Suppressor macrophage treated with lipopolysaccharide for 4 hours (primary cell): Measurements from ENCODE around the gene FGF5.
"Not testable (repeated sequence)": the region's sequence is repeated elsewhere in the genome, so short reads cannot be mapped to it uniquely, and the experiment has no call there.

Experiments
- DNase-seq: peaks from one replicate; pipeline ENCODE4 v3.0.0-alpha.2; 2020

FGF5 gene, protein sequence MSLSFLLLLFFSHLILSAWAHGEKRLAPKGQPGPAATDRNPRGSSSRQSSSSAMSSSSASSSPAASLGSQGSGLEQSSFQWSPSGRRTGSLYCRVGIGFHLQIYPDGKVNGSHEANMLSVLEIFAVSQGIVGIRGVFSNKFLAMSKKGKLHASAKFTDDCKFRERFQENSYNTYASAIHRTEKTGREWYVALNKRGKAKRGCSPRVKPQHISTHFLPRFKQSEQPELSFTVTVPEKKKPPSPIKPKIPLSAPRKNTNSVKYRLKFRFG

DNA sequence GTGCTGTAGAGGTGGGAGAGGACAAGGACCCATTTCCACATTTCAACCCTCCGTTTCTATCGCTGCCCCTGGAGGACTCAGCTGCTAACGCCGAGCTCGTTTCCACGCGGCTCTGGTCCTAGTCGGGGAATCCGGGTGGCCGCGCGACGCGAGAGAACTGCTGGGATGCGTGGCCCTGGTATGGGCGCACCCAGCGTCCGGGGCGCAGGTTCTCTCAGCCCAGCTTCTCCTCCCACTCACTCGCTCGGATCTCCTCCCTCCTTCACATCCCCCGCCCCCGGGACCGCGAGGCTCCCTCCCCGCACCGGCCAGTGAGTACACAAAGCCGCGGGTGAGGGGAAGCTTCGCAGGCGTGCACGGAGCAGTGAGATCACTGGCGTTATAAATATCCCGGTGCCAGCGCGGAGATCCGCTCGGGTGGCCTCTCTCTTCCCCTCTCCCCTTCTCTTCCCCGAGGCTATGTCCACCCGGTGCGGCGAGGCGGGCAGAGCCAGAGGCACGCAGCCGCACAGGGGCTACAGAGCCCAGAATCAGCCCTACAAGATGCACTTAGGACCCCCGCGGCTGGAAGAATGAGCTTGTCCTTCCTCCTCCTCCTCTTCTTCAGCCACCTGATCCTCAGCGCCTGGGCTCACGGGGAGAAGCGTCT, at the start of gene FGF5:
Gene FGF5, plus strand, starts transcription at position 412 of the 649 bp plus-strand sequence. Its CDS starts 161 bp downstream, at position 573.
- peak; percentile 41 for DNase-seq

DNA sequence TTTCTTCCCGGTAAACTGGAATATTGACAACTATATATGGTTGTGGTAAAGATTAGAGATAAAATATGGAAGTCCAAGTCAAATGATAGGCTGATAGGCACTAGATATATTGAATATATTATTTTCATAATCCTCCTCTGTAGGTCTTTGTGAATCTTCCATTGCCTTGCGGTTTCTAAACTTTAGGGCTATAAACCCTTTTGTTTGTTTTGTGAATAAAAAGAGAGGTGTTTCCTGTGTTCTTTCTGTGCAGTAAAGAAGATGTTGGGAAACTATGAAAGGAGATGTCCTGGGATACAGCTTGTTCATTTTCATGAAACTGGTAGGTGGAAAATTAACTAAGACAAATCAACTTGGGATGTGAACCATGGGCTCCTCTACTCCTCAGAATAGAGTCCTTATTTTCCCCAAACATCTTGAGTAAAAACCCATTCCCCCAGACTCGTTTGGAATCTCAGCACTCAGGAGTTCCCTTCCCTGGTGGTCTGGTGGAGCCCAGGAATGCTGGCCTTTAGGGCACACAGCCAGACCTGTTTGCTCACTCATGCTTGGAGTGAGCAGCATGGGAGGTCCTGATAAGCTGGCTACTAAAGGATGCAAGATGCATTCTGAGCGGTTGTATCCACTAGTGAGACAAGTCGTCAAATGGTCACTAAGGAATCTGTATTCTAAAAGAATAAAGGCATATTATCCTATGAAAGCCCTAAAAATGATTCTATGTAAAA, 47.0 kb upstream of the FGF5 start:
- no peak for DNase-seq

DNA sequence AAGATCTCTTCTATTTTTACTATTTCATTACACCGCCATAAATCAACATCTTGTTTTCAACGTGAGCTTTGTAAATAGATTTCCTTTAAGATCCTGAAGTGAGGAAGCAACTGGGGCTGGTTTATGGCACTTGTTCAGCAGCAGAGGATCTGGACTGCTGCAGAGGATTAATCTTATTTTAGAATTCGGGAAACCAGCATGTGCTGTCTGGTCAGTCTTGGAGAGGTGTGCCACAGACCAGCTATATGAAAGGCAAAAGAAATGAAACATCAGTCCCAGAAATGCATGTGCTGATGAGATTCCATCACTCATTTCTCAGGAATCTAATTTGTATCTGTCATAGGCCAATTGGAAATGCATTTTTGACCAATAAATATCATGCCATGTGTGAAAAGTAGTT, 45.8 kb upstream of the FGF5 start:
- DNase-seq = no peak

DNA sequence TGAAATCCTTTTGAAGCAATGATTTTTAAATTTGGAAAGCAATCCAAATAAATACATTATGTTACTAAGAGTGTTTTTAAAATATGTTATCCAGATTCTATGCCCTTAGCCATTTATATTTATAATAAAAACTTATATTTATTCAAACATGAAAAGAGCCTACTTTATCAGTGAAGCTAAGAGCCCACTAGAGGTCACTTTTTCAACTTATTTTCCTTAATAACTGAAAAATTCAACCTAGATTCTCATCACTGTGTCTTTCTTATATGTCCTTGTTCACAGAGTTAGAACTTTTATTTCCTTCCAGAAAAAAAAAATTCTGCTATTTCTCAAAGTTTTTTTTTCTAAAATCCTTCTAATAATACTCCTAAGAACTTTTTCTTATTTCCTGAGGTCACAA, 45.3 kb upstream of the FGF5 start:
- DNase-seq = peak; percentile 21

DNA sequence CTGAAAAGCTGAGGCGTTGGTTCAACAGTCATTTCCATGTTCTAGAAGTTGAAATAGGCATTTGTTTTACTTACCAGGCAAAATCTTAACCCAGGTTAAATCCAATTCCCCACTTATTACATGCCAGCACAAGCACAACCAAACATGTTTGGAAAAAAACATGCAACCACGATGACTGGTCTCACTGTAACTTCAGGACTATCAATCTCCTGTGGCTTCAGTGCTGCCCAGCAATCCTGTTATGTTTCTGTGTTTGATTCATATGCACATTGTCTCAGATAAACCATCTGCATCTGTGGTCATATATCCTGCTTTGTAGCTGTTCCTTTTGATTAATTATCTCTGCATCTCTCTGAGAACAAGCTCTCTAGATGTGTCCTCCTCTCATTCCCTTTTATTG, 40.9 kb upstream of the FGF5 start:
- DNase-seq = no peak

DNA sequence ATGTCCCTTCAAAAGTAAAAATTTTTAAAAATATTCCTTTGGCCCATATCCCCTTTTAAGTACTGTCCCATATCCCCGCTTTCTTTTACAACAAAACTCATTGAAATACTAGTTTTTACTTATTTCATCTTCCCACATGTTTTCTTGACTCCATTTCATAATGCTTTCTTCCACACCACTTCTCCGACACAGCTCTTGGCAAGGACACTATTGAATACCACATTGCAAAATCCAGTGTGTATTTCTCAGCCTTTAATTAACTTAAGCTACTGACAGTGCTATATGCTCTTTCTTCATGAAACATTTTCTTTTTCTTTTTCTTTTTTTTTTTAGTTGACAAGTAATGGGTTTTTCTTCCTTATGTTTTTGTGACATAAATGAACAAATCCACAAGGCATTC, 40.4 kb upstream of the FGF5 start:
- no peak for DNase-seq

DNA sequence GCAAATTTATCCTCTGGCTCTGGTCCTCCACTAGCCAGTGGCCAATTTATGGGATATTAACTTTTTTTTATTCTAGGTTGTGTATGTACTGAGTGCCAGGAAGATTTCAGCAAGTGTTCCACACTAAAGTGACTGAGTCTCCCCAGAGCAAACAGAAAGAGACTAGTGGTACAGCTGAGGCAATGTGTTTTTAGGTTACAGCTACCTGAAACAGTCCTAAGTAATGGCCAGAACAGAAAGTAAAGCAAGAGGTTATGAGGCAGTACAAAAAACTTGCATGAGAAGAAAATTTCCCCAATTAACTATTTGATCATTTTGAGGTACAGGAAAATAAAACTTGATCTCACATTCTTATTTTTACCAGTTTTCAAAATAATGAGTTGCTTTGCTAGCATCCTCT, 38.0 kb upstream of the FGF5 start:
- DNase-seq = no peak

DNA sequence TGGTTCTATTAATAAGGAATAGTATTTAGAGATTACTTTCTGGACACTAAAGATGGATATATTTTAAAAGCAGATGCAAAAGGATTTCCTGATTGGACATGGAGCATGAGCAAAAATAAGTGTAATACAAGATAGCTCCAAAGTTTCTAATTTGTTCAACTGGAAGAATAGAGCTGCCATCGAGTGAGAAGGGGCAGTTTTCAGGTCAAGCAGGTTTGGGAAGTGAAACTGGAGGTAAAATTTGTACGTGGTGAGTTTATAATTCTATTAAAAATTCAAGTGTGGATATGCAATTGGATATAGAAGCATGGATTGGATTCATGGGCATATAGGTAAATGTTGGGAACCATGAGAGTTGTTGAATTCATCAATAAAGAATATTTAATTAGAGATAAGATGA, 37.3 kb upstream of the FGF5 start:
- no peak for DNase-seq

DNA sequence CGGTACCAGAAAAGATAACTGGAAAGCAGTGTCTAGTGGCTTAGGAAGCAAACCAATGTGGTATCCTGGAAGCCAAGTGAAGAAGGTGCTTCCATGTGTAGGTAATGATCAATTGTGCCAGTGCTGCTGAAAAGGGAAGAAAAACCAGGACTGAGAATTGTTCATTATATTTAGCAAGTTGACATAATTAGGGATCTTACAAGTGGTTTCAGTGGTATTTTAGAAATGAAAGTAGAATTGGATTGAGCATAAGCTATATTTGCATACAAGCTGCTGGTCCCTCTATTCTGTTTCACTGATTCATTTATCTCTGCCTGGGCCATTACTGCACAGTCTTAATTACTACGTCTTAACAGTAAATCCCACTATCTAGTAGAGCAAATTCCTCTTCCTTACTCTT, 36.9 kb upstream of the FGF5 start:
- DNase-seq = no peak

DNA sequence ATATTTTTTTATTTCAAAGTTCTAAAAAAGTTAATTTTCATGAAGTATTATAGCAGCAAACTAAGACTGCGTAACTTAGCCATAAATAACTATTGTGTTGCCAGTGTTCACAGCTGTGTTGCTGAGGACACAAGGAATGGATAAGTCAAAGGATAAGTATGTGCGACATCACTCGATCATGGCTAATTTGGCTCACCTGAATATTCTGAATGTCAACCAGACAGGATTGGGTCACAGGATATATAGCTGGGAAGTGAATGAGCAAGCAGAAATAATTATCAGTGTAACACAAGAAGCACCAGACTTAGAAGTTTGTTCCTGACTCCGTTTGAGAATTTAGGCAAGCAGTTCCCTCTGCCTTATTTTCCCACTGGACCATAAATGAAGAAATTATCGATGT, 35.3 kb upstream of the FGF5 start:
- DNase-seq = no peak

DNA sequence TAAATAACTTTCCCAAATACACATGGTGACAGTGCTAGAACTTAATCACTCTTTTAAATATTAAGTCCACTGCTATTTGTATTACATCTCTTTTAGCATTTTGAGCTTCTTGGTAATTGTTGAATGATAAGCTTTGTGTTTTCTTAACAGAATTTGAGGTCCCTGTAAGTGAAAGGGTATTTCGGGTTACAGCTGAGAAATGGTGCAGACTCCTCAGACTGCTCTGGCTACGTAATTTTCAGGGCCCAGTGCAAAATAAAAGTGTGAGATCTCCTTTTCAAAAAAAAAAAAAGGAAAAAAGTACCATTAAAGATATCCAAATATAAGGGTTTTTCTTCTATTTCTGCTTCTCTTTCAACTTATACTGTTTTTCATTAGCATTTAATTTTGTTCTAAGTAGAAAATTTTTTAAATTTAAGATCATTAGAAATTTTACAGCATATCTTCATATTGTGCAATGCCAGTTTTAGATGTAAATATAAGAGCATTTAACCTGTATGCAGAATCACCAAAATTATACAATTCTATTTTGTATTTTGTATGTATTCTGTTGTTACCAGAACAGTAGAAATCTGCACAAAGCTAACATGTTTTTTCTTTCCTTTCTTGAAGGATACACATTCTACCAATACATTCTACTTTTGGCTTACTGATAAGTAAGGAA, 33.6 kb upstream of the FGF5 start:
- no peak for DNase-seq

DNA sequence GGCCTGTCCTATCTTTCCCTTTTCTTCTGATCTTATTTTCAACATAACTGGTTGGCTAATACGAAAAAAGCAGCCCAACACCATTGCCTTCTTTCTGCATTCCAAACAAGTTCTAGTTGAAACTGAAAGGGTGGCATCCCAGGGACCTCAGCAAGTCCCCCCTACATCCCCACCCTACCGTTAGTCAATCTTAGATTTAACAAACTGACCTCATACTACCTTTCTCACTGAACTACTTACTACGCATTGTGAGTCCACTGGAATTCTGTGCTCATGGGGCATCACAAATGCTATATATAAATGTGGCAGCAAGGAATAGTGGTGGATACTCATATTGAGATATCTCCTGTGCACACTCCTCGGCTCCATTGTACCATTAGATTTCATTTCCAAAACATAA, 33.1 kb upstream of the FGF5 start:
- DNase-seq = no peak

DNA sequence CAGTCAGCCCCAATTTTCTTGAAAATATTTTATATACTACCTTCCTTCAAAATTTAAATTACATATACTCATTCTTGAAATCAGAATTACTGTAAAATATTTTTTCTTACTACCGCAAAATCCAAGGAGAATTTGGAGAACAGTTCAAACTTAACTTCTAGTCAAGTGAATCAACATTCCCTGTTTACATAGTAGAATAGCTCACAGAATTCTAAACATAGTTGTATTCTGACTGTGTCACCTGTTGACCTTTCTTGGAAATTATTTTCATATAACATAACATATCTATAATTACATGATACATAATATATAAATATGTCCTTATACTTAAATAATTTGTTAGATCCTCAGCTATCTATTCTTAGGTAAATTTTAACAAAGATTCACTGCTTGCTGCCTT, 31.0 kb upstream of the FGF5 start:
- DNase-seq = no peak

DNA sequence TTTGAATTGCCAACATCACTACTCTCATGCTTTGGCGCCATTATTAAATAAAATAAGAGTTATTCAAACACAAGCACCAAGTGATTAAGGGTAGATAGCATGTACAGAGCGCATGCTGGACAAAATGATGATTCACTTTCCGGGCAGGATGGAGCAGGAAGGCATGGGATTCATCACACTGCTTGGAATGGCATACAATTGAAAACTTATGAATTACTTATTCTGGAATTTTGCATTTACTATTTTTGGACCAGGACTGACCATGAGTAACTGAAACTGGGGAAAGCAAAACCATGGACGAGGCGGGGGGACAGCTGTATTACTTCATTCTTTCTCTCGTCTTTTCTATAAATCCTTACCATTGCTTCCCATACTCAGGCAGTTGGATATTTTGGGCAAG, 28.5 kb upstream of the FGF5 start:
- DNase-seq = no peak

DNA sequence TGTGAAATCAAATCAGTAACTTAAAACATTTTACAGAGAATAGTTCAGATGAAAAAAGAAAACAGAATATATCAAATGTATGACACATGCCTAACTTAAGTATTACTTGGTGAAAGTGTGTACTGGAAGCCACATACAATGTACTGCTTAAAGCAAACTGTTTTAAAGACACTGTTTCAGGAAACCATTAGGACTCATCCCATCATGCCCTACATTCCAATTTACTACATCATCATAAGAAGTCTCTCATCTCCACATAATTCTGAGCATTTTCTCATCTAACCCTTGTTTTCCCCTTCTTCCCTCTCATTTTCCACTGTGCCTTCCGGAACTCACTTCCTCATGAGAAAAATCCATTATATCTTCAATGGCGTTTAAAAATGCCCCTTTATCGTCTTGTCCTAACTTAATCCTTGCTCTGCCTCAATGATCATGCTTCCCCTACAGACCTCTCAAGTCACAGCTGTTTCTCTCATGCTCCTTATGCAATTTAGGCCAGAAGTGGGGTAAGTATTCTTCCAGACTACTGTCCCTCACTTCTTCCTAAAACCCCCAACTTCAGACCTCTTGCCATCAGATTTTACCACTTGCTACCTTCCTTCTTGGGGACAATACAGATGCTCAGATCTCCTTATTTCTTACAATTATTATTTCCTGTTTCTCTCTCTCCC, 26.8 kb upstream of the FGF5 start:
- no peak for DNase-seq

DNA sequence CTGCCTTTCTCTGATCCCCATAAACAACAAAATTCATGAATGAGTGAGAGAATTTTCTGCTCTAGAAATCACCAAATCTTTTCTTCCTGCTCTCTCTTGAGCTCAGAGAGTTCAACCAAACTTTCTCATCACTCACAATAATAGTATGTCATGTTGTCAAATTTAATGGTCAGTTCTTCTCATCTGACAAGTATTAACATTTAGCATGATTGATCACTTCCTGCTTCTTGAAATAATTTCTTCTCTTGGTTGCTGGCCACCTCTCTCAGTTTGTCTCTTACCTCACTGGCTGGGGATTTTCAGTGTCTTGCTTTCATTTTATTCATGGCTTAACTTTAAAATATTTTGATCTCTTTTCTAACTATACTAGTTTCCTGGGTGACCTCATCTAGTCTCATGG, 25.5 kb upstream of the FGF5 start:
- DNase-seq = no peak

DNA sequence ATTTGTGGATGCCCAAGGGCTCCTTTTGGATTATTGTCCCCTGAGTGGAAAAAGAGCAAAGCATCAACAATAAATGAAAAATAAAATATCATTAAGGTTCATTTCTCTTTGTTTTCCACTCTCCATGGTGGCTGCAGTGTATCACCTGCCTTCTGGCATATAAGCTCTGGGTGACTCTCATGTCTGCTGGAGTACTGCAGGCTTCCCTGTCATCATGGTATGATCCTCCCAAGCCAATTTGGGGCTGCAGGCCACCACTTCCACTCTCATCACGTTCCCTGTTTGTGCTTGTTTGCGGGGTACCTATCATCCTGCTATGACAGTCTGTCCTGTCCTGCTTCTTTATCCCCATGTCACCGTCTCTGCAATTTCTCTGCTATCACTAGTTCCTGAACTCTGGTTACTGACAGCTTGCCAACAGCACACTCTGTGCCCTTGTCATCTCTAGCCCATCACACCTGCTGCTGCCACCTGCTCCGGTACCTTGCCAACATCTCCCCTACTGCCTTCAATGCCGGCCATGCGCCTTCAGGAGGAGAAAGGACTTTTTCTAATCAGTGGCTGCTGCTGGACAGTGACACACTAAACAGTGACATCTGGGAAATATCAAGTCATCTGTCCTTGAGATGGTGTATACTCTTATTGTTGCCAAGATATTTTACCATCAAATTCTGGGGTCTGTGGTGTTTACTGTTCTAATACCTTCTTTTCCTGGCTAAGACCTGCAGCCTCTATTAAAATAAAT, 23.0 kb upstream of the FGF5 start:
- no peak for DNase-seq

DNA sequence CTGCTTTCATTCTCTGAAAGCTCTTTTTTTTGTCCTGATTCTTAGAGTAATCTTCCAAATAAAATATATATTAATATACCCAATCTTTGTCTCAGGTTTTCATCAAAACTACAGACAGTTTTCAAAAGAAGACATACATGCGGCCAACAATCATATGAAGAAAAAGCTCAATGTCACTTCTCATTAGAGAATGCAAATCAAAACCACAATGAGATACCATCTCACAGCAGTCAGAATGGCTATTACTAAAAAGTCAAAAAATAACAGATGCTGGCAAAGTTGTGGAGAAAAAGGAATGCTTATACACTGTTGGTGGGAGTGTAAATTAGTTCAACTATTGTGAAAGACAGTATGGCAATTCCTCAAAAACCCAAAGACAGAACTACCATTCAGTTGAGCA, 19.0 kb upstream of the FGF5 start:
- DNase-seq = not testable (repeated sequence)

DNA sequence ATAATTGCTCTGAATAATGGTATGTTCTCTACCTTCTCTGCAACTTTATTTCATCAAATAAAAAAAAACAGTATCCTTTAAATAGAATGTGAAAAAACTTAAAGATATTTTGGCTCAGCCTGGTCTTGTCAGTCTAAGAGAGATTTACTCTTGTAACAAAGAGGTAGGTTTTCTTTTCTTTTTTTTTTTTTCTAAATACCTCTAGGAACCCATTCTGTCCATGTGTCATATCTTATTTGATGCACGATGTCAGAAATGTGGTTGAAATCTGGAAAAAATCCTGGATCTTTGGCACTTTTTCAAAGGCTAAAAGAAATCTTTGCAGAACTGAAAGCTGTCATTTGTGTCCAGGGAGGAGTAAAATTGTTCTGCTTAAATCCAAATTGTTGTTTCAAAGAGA, 17.3 kb upstream of the FGF5 start:
- DNase-seq = no peak

DNA sequence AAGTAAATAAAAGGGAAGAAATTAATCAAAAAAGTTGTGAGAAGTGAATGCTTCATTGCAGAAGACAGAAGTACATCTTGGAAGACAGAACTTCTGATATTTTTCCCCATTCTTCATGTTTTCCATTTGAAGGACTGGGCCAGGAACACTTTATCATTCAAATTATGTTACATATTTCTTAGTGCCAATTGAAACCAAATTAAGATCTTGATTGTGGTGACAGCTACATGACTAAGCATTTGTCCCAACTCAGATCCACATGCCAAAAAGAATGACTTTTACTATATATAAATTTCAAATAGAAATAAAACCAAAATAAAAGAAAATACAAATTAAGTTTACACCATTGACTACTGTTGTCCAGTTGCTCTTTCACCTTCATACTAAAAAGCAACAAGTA, 14.0 kb upstream of the FGF5 start:
- DNase-seq = no peak

DNA sequence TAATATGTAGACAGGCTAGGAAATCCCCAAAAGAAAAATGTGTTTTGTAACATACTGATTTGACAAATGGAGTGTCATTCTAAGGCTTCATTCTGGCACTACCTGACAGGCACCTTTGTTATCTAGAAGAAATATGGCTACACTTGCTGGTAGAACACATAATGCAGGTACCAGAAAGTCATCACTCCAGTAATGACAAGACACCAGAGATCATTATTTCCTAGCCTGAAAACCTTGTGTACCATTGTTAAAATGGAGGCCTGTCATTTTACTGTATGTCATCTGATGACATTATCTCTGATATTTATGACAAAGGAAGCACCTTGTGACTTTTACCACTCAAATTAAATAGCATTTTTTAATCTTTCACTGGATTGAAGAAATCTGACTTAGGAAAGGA, 13.5 kb upstream of the FGF5 start:
- DNase-seq = no peak

DNA sequence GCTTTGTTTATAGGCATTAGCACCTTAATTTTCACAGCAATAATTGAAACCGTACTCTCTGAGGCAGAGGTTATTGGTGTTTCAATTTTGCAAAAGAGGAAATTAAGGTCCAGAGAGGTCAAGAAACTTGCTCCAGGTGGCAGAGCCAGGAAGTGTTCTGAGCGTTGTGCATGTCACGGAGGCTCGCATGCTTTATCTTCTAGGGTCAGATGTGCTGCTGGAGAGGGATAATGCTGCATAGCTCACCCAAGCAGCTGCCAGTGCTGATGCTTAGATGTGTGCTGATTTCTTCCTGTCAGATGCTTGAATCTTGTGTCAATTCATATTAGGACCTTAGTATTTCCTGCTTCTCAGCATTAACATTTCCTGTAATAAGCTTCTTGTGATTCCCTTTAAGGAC, 13.0 kb upstream of the FGF5 start:
- no peak for DNase-seq

DNA sequence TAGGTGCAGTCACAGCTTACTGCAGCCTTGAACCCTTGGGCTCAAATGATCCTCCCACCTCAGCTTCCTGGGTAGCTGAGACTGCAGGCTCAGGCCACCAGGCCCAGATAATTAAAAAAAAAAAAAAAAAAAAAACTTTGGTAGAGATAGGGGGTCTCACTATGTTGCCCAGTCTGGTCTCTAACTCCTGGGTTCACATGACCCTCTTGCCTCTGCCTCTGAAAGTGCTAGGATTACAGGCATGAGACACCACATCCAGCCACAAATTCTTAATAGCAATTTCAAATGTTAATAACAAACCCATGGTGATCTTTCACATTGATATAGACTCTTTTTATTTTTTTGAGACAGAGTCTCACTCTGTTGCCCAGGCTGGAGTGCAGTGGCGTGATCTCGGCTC, 12.3 kb upstream of the FGF5 start:
- DNase-seq = no peak
